Ishikawa (cell line): Measurements from ENCODE around the gene ANKRD11.

Experiments used
- CEBPB ChIP-seq: IDR thresholded peaks from 2 replicates; pipeline ENCODE4 v1.6.1; 2012
- CREB1 ChIP-seq: IDR thresholded peaks from 2 replicates; pipeline ENCODE4 v1.6.1; 2012; ENCODE audit warnings: low read depth
- EGR1 ChIP-seq: IDR thresholded peaks from 2 replicates; pipeline ENCODE4 v1.6.1; 2012
- EP300 ChIP-seq: IDR thresholded peaks from 2 replicates; pipeline ENCODE4 v1.6.1; 2012; ENCODE audit warnings: borderline replicate concordance
- FOXM1 ChIP-seq: IDR thresholded peaks from 2 replicates; pipeline ENCODE4 v1.6.1; 2012; ENCODE audit warnings: low read depth, borderline replicate concordance
- MAX ChIP-seq: IDR thresholded peaks from 2 replicates; pipeline ENCODE4 v1.6.1; 2012
- NFIC ChIP-seq: IDR thresholded peaks from 2 replicates; pipeline ENCODE4 v1.6.1; 2012
- RAD21 ChIP-seq: IDR thresholded peaks from 2 replicates; pipeline ENCODE4 v1.6.1; 2012; ENCODE audit warnings: low read depth
- REST ChIP-seq: IDR thresholded peaks from 2 replicates; pipeline ENCODE4 v1.6.1; 2012; ENCODE audit warnings: low read depth, mild to moderate bottlenecking
- TAF1 ChIP-seq: IDR thresholded peaks from 2 replicates; pipeline ENCODE4 v1.6.1; 2012; ENCODE audit warnings: low read depth, mild to moderate bottlenecking
- TCF12 ChIP-seq: IDR thresholded peaks from 2 replicates; pipeline ENCODE4 v1.6.1; 2012; ENCODE audit warnings: low read depth
- TEAD4 ChIP-seq: IDR thresholded peaks from 2 replicates; pipeline ENCODE4 v1.6.1; 2012
- YY1 ChIP-seq: IDR thresholded peaks from 2 replicates; pipeline ENCODE4 v1.6.1; 2012; ENCODE audit warnings: low read depth
- ZBTB7A ChIP-seq: IDR thresholded peaks from 2 replicates; pipeline ENCODE4 v1.6.1; 2012; ENCODE audit warnings: low read depth
- TF ChIP-seq, protein P1 (sequence below): IDR thresholded peaks from 2 replicates; pipeline ENCODE4 v1.6.1; 2012

Gene ANKRD11

DNA sequence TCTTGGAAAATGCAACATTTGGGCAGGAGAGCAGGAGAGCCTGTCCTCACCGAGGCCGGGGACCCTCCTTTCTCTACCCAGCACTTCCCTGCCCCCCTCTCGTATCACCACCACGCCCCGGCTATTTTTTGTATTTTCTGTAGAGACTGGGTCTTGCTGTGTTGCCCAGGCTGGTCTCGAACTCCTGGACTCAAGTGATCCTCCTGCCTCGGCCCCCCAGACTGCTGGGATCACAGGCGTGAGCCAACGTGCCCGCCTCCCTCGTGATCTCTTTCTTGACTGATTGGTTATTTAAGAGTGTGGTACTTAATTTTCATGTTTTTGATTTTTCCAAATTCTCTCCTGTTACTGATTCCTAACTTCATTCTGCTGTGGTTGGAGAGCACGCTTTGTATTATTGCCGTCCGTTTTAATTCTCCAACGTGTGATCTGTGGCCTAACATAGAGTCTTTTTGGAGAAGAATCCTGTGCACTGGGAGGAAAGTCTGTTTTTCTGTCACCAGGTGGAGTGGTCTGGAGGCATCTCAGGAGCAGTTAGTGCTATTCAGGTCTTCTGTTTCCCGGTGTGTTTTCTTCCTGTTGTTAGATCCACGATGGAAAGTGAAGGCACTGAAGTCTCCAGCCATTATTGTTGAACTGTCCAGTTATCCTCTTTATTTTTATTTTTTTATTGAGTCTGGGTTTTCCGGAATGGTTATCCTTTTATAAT, 232.4 kb downstream of the ANKRD11 start:
- TF ChIP-seq REST (no peak), EP300 (no peak), MAX (no peak), FOXM1 (no peak), CEBPB (no peak), TEAD4 (no peak), CREB1 (no peak)
- TF ChIP-seq, protein P1, sequence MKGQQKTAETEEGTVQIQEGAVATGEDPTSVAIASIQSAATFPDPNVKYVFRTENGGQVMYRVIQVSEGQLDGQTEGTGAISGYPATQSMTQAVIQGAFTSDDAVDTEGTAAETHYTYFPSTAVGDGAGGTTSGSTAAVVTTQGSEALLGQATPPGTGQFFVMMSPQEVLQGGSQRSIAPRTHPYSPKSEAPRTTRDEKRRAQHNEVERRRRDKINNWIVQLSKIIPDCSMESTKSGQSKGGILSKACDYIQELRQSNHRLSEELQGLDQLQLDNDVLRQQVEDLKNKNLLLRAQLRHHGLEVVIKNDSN, result no peak

DNA sequence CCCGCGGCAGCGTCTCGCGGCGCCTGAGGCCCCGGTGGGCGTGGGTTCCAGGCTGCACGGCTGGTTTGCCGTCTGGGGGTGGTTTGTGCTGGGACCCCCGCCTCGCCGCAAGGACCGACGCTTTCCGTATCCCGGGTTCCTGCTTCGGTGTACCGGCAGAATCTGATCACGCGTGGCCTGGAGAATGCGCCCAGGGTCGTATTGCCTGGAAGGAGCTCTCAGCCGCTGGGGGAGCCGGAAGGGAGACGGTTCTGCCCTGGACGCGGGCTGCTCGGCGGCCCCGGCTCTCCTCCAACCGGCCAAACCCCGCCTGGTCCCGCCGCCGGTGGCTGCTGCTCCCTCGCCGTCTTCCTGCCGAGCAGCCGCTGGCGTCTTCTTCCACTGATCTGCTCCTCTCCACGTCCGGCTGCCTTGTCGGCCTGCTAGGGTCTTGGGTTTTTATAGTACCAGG, 233.1 kb downstream of the ANKRD11 start:
- no peak for TF ChIP-seq ZBTB7A
- no peak for TF ChIP-seq FOXM1
- no peak for TF ChIP-seq YY1
- TF ChIP-seq EGR1, result no peak
- TF ChIP-seq TEAD4, result no peak
- TF ChIP-seq NFIC, result no peak
- TF ChIP-seq, protein P1, result no peak
- no peak for TF ChIP-seq RAD21
- no peak for TF ChIP-seq MAX
- TF ChIP-seq TAF1, result no peak
- no peak for TF ChIP-seq TCF12
- TF ChIP-seq REST, result no peak
- no peak for TF ChIP-seq CREB1
- no peak for TF ChIP-seq CEBPB
- TF ChIP-seq EP300, result no peak

GRCh38 chr16:89256651-89257254, 233.6 kb downstream of the ANKRD11 start:
- TF ChIP-seq EP300, result no peak
- no peak for TF ChIP-seq EGR1
- TF ChIP-seq RAD21, result no peak
- TF ChIP-seq NFIC, result no peak
- TF ChIP-seq REST, result no peak
- TF ChIP-seq TCF12, result no peak
- no peak for TF ChIP-seq ZBTB7A
- TF ChIP-seq CREB1, result no peak

- TF ChIP-seq FOXM1 (no peak), CEBPB (no peak)
These were observed 236.6 kb downstream of the ANKRD11 start for GRCh38 chr16:89253548-89254287.
